Forelimb muscle (tissue), 1 donor: ENCODE results near the gene CCDC88C. TPM values are rescaled to one million over a fixed set of nuclear protein-coding genes. Genes with fewer than 3 reads are reported as not detected.

ENCODE experiments used
- DNase-seq: peaks from one replicate; pipeline ENCODE4 v3.0.0-alpha.2; 2013; ENCODE audit warnings: low read depth
- polyA plus RNA-seq: library from polyadenylated mRNA; unstranded; fragments of 120-200 nt; gene quantifications from one replicate; pipeline ENCODE4 v1.2.1, GENCODE V29; 2013; ENCODE audit not compliant: insufficient read length

Gene CCDC88C
- polyA plus RNA-seq, 1 donor: 14.0 TPM

- DNase-seq: no peak
These were observed 89.8 kb downstream of the CCDC88C start for GRCh38 chr14:91327661-91328312.

GRCh38 chr14:91327250-91327595, 90.4 kb downstream of the CCDC88C start:
- no peak for DNase-seq

- DNase-seq: no peak
These were observed 90.9 kb downstream of the CCDC88C start for GRCh38 chr14:91326514-91327249.

GRCh38 chr14:91324606-91325575, 92.7 kb downstream of the CCDC88C start:
- no peak for DNase-seq

GRCh38 chr14:91323671-91324605, 93.7 kb downstream of the CCDC88C start:
- DNase-seq: no peak

- no peak for DNase-seq
These were observed 94.6 kb downstream of the CCDC88C start for GRCh38 chr14:91323031-91323430.

- DNase-seq: no peak
These were observed 95.0 kb downstream of the CCDC88C start for GRCh38 chr14:91322623-91323022.

GRCh38 chr14:91321131-91321530, 96.5 kb downstream of the CCDC88C start:
- DNase-seq: no peak

- no peak for DNase-seq
These were observed 97.4 kb downstream of the CCDC88C start for GRCh38 chr14:91320266-91320665.

- DNase-seq: no peak
These were observed 98.7 kb downstream of the CCDC88C start for GRCh38 chr14:91318911-91319310.

- no peak for DNase-seq
These were observed 100.0 kb downstream of the CCDC88C start for GRCh38 chr14:91317381-91318308.

GRCh38 chr14:91316761-91317160, 100.9 kb downstream of the CCDC88C start:
- DNase-seq: no peak

GRCh38 chr14:91315844-91316267, 101.8 kb downstream of the CCDC88C start:
- no peak for DNase-seq

GRCh38 chr14:91313852-91314251, 103.8 kb downstream of the CCDC88C start:
- DNase-seq: no peak

- DNase-seq: no peak
These were observed 104.3 kb downstream of the CCDC88C start for GRCh38 chr14:91313154-91313850.

- no peak for DNase-seq
These were observed 106.3 kb downstream of the CCDC88C start for GRCh38 chr14:91311284-91311662.

GRCh38 chr14:91310606-91311283, 106.9 kb downstream of the CCDC88C start:
- no peak for DNase-seq

- DNase-seq: no peak
These were observed 107.8 kb downstream of the CCDC88C start for GRCh38 chr14:91309756-91310280.

- DNase-seq: no peak
These were observed 109.3 kb downstream of the CCDC88C start for GRCh38 chr14:91308337-91308736.
